Activated CD8-positive, alpha-beta T cell treated with anti-CD3 and anti-CD28 coated beads, Interleukin-2, amount 10 ng/mL, durations not matched to agents 7 days and 5 days (primary cell): ENCODE results near the gene UBXN6. TPM values are rescaled to one million over a fixed set of nuclear protein-coding genes. Genes with fewer than 3 reads are reported as not detected.

Experiments
- ATAC-seq: fragments of 150-1000 bp; cut with Tn5 transposase; one replicate; pipeline ENCODE4 v1.10.0; 2021; ENCODE audit warnings: moderate library complexity
- CTCF ChIA-PET: fragments of 350-600 bp; sonication (Branson Sonifier 250); formaldehyde crosslinking; loops from one replicate; lab custom pipeline; 2021; ENCODE audit warnings: antibody characterized with exemption; lab: Charles Lee
- POLR2A ChIA-PET: fragments of 350-600 bp; sonication (Branson Sonifier 250); formaldehyde crosslinking; loops from one replicate; lab custom pipeline; 2021; ENCODE audit warnings: antibody characterized with exemption; lab: Charles Lee
- DNase-seq: peaks from one replicate; pipeline ENCODE4 v3.0.0-alpha.2; 2020
- H3K27ac Mint-ChIP-seq: one replicate; pipeline ENCODE4 v1.8.0; 2021; ENCODE audit warnings: mild to moderate bottlenecking, mixed read lengths
- H3K27me3 Mint-ChIP-seq: one replicate; pipeline ENCODE4 v1.8.0; 2021; ENCODE audit warnings: low read depth, mixed read lengths
- H3K36me3 Mint-ChIP-seq: one replicate; pipeline ENCODE4 v1.8.0; 2021; ENCODE audit warnings: low read depth, mixed read lengths
- H3K4me1 Mint-ChIP-seq: one replicate; pipeline ENCODE4 v1.8.0; 2021; ENCODE audit warnings: low read depth, mixed read lengths
- H3K4me3 Mint-ChIP-seq: one replicate; pipeline ENCODE4 v1.8.0; 2021; ENCODE audit warnings: mild to moderate bottlenecking, mixed read lengths
- H3K9me3 Mint-ChIP-seq: one replicate; pipeline ENCODE4 v1.8.0; 2022; ENCODE audit warnings: mixed read lengths; ENCODE audit not compliant: insufficient read depth
- total RNA-seq, 2 experiments: library from RNA; stranded (reverse); gene quantifications; one replicate each; pipeline ENCODE4 v1.2.3, GENCODE V29; 2021

Gene UBXN6
- total RNA-seq, 2 experiments from 2014 or later = 34.1 to 36.6 TPM

DNA sequence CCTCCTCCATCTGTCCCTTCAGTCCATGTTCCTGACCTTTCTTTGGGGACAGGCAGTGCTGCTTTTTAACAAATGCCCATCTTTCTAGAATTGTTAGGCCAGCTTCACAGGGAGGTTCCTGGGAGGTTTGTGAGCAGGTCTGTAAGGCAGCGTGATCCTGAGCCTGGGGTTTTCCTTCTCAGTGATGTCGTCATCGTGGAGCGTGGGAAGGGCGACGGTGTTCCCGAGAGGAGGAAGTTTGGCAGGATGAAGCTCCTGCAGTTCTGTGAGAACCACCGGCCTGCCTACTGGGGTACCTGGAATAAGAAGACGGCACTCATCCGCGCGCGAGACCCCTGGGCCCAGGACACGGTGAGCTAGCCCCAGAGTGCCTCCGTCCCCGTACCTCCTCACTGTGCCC lies 28.3 kb downstream of the UBXN6 start:
- DNase-seq (no peak), ATAC-seq (no peak)
- no peak overlapping the region for H3K27ac Mint-ChIP-seq
- H3K9me3 Mint-ChIP-seq = no peaks in the 10 kb centered on the region
- CTCF ChIA-PET = no interaction called here
- peaks cover 50% of the 10 kb centered on the region for H3K36me3 Mint-ChIP-seq
- H3K4me3 Mint-ChIP-seq = no peak overlapping the region
- no peaks in the 10 kb centered on the region for H3K4me1 Mint-ChIP-seq
- H3K27me3 Mint-ChIP-seq = no peaks in the 10 kb centered on the region
- POLR2A ChIA-PET = interaction anchor here (0.8 kb wide), 1 partner anchor 27 kb away, joined by 3 read pairs; no protein-coding TSS in a partner anchor

DNA sequence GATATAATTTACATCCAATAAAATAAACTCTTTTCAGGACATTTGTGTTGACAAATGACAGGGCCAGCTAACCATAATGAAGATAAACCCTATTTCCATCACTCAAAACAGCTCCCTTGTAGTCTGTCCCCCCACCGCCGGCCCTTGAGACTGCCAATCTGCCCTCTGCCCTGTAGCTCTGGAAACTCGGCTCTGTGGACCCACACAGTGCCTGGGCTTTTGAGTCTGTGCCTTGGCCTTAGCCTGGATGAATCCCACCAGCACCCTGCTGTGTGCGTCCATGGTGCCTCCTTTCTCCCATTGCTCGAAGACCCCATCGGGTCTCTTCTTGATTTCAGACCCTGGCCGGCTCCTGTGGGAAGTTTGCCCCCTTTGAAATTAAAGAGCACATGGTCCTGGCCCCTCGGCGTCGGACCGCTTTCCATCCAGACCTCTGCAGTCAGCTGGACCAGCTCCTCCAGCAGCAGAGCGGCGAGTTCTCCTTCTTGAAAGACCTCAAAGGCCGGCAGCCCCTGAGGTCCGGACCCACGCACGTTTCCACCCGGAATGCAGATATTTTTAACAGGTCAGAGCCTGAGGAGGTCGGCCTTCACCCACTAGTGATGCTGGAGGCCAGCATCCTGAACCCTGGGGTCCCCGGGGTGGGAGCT lies 29.1 kb downstream of the UBXN6 start:
- H3K27me3 Mint-ChIP-seq = no peaks in the 10 kb centered on the region
- H3K36me3 Mint-ChIP-seq = peaks cover 53% of the 10 kb centered on the region
- H3K4me3 Mint-ChIP-seq = no peak overlapping the region
- ChIA-PET CTCF (no interaction called here), POLR2A (no interaction called here)
- no peak for DNase-seq
- ATAC-seq = no peak
- H3K27ac Mint-ChIP-seq = no peak overlapping the region
- H3K4me1 Mint-ChIP-seq = peaks cover 4% of the 10 kb centered on the region
- H3K9me3 Mint-ChIP-seq = no peaks in the 10 kb centered on the region

DNA sequence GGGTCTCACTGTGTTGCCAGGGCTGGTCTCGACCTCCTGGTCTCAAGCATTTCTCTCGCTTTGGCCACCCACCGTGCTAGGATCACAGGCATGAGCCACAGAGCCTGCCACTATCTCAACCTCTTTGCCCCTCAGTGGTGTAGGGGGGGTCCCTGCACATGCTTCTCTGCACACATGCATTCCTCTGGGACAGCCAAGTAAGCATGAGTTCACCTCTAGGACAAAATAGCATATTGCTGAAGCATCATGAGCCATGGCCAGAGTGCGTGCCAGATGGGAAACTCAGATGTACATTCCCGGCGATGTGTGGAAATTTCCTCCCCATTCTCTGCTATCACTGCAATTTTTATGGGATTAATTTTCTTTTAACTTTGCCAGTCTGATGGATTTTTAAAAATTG lies 32.1 kb downstream of the UBXN6 start:
- Mint-ChIP-seq H3K36me3 (peaks cover 44% of the 10 kb centered on the region), H3K9me3 (no peaks in the 10 kb centered on the region), H3K27ac (no peak overlapping the region), H3K27me3 (no peaks in the 10 kb centered on the region), H3K4me3 (no peak overlapping the region), H3K4me1 (peaks cover 5% of the 10 kb centered on the region)
- ATAC-seq (no peak), DNase-seq (no peak)
- POLR2A ChIA-PET = no interaction called here
- CTCF ChIA-PET = no interaction called here

DNA sequence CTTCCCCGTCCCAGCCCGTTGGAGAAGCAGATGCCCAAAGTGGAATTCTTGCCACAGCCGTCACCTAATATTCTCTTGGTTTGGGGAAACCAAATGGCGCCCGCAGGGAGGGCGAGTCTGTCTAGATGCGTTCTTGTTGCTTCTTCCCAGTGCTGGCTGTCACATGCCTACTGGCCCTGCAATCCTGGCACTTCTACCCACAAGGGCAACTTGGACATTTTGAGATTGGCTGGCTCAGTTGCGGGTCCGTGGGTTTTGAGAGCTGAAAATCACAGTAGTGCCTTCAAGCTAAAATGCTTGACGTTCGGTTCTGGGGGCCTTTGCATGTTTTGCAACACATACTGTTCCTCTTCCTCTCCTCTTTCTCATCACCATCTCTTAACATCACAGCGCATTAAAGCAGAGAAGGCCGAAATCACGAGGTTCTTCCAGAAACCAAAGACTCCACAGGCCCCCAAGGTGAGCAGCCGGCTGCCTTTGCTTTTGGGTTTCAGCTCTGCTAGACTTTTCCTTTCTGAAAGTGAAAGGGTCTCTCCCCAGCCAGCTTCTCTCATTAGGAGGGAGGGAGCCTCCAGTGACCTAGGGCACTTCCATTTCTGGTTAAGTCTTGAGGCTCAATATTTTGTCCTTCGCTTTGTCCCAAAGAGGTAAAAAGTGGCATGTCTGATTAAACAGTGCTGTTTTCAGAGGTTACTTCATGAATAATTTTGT lies 34.0 kb downstream of the UBXN6 start:
- peaks cover 5% of the 10 kb centered on the region for H3K4me1 Mint-ChIP-seq
- ChIA-PET POLR2A (no interaction called here), CTCF (interaction anchor here (0.8 to 1.3 kb wide), 2 partner anchors 9 to 157 kb away, joined by 3 read pairs; no protein-coding TSS in a partner anchor)
- H3K4me3 Mint-ChIP-seq = no peak overlapping the region
- no peak overlapping the region for H3K27ac Mint-ChIP-seq
- H3K36me3 Mint-ChIP-seq = peaks cover 29% of the 10 kb centered on the region
- no peak for DNase-seq
- no peaks in the 10 kb centered on the region for H3K27me3 Mint-ChIP-seq
- H3K9me3 Mint-ChIP-seq = no peaks in the 10 kb centered on the region
- ATAC-seq = no peak

DNA sequence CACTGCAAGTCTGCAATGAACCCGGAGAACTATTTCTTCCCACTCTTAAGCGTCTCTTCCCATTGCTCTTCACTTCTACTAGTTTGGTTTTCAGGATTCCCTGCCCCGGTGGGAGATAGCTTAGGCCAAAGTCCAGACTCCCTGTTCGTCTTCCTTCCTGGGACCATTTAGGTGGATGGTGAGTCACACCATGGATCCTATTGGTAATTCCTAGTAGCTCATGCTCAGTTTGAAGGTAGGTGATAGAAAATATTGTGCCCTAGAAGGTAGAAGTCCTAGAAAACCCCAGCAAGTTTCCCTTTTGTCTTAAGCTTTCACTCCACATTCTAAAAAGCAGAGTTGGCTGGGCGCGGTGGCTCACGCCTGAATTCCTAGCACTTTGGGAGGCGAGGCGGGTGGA lies 41.3 kb downstream of the UBXN6 start:
- ChIA-PET POLR2A (interaction anchor here (1.4 kb wide), 1 partner anchor 10 kb away, joined by 6 read pairs; no protein-coding TSS in a partner anchor), CTCF (interaction anchor here (0.6 to 2.1 kb wide), 5 partner anchors 9 to 915 kb away, joined by 3 to 7 read pairs (median 3); no protein-coding TSS in a partner anchor)
- no peak for DNase-seq
- no peak for ATAC-seq
- Mint-ChIP-seq H3K4me1 (peaks cover 3% of the 10 kb centered on the region), H3K4me3 (no peak overlapping the region), H3K27me3 (no peaks in the 10 kb centered on the region), H3K9me3 (no peaks in the 10 kb centered on the region), H3K27ac (no peak overlapping the region), H3K36me3 (peaks cover 44% of the 10 kb centered on the region)

DNA sequence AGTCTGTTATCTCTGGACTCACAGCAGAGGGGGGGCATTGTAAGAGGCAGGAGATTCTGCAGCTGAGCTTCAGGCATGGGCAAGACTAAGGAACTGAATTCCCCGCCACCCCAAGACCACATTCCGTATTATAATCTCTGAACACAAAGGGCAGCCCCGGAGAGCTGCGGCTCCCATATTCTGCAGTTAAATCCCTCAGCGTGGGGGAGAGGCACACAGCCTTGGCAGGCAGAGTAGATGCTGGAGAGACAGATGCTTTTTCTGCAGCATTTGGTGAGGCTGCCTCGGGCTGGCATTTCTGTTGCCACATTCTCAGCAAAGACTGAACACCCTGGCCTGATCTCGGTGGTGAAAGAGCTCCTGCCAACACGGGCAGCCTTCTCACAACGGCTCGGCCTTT lies 42.2 kb downstream of the UBXN6 start:
- Mint-ChIP-seq H3K4me1 (peaks cover 3% of the 10 kb centered on the region), H3K27ac (no peak overlapping the region), H3K4me3 (no peak overlapping the region), H3K9me3 (no peaks in the 10 kb centered on the region), H3K36me3 (peaks cover 44% of the 10 kb centered on the region), H3K27me3 (no peaks in the 10 kb centered on the region)
- ChIA-PET POLR2A (interaction anchor here (1.7 kb wide), 1 partner anchor 13 kb away, joined by 4 read pairs; the partner anchor contains the start of gene CHAF1A), CTCF (interaction anchor here (1.2 to 2.1 kb wide), 2 partner anchors 9 to 13 kb away, joined by 3 to 7 read pairs; no protein-coding TSS in a partner anchor)
- no peak for DNase-seq
- ATAC-seq = no peak

DNA sequence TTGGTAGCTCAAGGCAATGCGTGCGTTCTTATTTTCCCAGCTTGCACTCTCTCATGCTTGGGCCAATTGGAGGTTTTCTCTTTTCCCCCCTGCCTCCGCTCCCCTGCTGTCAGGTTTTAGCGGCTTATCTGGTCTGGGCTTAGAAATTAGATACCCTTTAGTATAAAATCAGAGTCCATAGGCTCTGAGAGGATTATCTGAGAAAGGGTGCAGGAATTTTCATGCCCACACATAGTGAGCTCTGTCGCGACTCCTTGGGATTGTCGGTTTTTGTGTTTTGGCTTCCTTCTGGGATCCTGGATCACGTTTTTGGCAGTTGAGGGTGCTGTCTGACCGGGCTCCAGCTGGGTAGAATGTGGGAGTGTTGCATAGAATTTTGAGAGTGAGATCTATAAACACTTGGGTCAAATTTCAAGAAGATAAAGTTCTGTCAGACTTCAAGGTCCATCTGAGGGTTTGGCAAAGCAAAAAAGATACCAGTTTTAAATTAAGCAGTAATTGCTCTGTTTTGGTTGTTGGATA lies 42.7 kb downstream of the UBXN6 start:
- H3K27ac Mint-ChIP-seq = no peak overlapping the region
- CTCF ChIA-PET = interaction anchor here (0.6 to 2.1 kb wide), 3 partner anchors 9 to 388 kb away, joined by 3 to 7 read pairs (median 3); no protein-coding TSS in a partner anchor

DNA sequence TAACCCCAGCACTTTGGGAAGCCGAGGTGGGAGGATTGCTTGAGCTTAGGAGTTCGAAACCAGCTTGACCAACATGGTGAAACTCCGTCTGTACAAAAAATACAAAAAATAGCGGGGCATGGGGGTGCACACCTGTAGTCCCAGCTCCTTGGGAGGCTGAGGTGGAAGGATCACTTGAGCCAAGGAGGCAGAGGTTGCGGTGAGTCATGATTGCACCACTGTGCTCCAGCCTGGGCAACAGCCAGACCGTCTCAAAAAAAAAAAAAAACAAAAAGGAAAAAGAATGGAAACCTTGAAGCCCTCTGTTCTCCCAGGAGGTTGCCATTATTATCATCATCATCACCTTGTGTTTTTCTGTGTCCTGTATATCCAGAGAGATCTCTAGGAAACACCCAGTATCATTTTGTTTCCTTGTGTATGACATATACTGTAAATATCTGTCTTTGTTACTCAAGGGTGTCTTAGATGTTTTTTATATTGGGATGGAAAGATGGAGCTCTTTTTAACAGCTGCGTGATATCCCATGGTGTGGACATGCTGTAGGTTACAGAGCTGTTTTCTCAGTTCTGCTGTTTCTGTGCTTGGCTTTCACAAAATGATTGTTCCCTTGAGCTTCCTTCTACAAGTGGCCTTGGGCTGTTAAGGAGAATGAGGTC lies 43.3 kb downstream of the UBXN6 start:
- Mint-ChIP-seq H3K4me3 (no peak overlapping the region), H3K36me3 (peaks cover 49% of the 10 kb centered on the region), H3K4me1 (peaks cover 3% of the 10 kb centered on the region), H3K27me3 (no peaks in the 10 kb centered on the region), H3K27ac (no peak overlapping the region), H3K9me3 (no peaks in the 10 kb centered on the region)
- ChIA-PET POLR2A (interaction anchor here (0.6 to 1.7 kb wide), 2 partner anchors 12 to 103 kb away, joined by 3 to 4 read pairs; partner anchors contain the start of gene CHAF1A), CTCF (interaction anchor here (0.6 to 2.1 kb wide), 3 partner anchors 8 to 389 kb away, joined by 3 to 7 read pairs (median 3); no protein-coding TSS in a partner anchor)
- no peak for ATAC-seq
- no peak for DNase-seq

More for the DNA sequence above, 42.7 kb downstream of the UBXN6 start:
- Mint-ChIP-seq H3K9me3 (no peaks in the 10 kb centered on the region), H3K36me3 (peaks cover 46% of the 10 kb centered on the region), H3K27me3 (no peaks in the 10 kb centered on the region), H3K4me1 (peaks cover 3% of the 10 kb centered on the region), H3K4me3 (no peak overlapping the region)
- ATAC-seq = no peak
- DNase-seq = no peak
- POLR2A ChIA-PET = interaction anchor here (0.6 to 1.7 kb wide), 2 partner anchors 12 to 104 kb away, joined by 3 to 4 read pairs; partner anchors contain the start of gene CHAF1A

DNA sequence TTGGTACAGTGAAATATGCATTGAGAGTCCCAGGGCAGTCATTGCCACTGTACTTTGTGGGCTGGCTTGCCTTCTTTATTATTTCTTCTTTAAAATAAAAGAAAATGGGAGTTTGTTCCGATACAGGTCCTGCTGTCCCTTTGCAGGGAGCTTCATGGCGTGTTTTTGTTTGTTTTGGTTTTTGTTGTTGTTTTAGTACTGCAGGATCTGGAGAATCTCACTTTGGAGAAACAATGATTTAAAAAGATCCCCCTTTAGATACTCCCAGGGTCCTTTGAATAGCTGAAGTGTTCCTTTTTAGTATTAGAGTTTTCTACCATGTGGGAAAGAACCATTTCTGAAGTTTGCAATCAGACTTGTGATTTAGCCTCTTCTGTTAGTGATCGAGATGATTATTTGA lies 44.0 kb downstream of the UBXN6 start:
- no peak for ATAC-seq
- H3K4me1 Mint-ChIP-seq = peaks cover 3% of the 10 kb centered on the region
- H3K27me3 Mint-ChIP-seq = no peaks in the 10 kb centered on the region
- no peak overlapping the region for H3K4me3 Mint-ChIP-seq
- no peak for DNase-seq
- POLR2A ChIA-PET = interaction anchor here (1.7 kb wide), 1 partner anchor 11 kb away, joined by 4 read pairs; the partner anchor contains the start of gene CHAF1A
- H3K36me3 Mint-ChIP-seq = peaks cover 56% of the 10 kb centered on the region
- no peak overlapping the region for H3K27ac Mint-ChIP-seq
- H3K9me3 Mint-ChIP-seq = no peaks in the 10 kb centered on the region
- CTCF ChIA-PET = no interaction called here

DNA sequence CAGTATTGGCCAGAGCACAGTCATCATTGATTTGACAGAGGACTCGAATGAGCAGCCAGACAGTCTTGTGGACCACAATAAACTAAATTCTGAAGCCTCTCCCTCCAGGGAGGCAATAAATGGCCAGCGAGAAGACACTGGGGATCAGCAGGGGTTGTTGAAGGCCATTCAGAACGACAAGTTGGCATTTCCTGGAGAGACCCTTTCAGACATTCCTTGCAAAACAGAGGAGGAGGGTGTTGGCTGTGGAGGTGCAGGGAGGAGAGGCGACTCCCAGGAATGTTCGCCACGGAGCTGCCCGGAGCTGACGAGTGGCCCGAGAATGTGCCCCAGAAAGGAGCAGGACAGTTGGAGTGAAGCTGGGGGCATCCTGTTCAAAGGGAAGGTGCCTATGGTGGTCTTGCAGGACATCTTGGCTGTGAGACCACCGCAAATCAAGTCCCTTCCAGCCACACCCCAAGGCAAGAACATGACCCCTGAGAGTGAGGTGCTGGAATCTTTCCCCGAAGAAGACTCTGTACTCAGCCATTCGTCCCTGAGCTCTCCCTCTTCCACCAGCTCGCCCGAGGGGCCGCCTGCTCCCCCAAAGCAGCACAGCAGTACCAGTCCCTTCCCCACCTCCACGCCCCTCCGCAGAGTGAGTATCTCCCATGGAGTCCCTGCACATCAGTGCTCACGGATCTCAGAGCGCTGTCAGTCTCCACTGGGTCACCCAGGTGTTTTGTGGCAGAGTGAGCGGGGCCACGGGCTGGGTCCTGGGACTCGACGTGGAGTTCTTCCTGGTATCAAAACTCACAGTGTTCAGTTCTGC lies 48.3 kb downstream of the UBXN6 start:
- ChIA-PET POLR2A (no interaction called here), CTCF (no interaction called here)
- Mint-ChIP-seq H3K36me3 (peaks cover 65% of the 10 kb centered on the region), H3K4me1 (peaks cover 23% of the 10 kb centered on the region), H3K27ac (no peak overlapping the region), H3K27me3 (no peaks in the 10 kb centered on the region), H3K4me3 (no peak overlapping the region), H3K9me3 (no peaks in the 10 kb centered on the region)
- DNase-seq (no peak), ATAC-seq (no peak)
